Natural killer cell (primary cell): Measurements from ENCODE around the gene PPP1R13B. TPM values are rescaled to one million over a fixed set of nuclear protein-coding genes. Genes with fewer than 3 reads are reported as not detected.
A peak's percentile ranks its signal among the peaks of the same experiment; 100 is the strongest.

Experiments used
- ATAC-seq, 3 donors: fragments of 150-1000 bp in 2 of 3; fragments of 200-7000 bp in 1 of 3; cut with Tn5 transposase; 1 replicate in 1 of 3; 2 replicates in 2 of 3; pipeline ENCODE4 v1.10.0; 2021; ENCODE audit warnings: mild to moderate bottlenecking in 2 of 3, moderate library complexity in 2 of 3
- DNase-seq, 2 donors: peaks; one replicate each; pipeline versions ENCODE4 v3.0.0 to v3.0.0-alpha.2; 2013 to 2021; ENCODE audit warnings: mixed read lengths in 1 of 2
- H3K27ac ChIP-seq: one replicate; pipeline ENCODE4 v1.5.1; 2013; ENCODE audit warnings: mild to moderate bottlenecking, low read length
- H3K27me3 ChIP-seq: one replicate; pipeline ENCODE4 v1.6.1; 2013; ENCODE audit warnings: low read length; ENCODE audit not compliant: control insufficient read depth, insufficient read depth
- H3K36me3 ChIP-seq: one replicate; pipeline ENCODE4 v1.6.1; 2013; ENCODE audit warnings: low read length; ENCODE audit not compliant: control insufficient read depth, insufficient read depth
- H3K4me1 ChIP-seq: one replicate; pipeline ENCODE4 v1.6.1; 2013; ENCODE audit warnings: low read length; ENCODE audit not compliant: control insufficient read depth, insufficient read depth
- H3K4me3 ChIP-seq: one replicate; pipeline ENCODE4 v1.5.1; 2013; ENCODE audit warnings: low read length
- H3K9me3 ChIP-seq: one replicate; pipeline ENCODE4 v1.6.1; 2013; ENCODE audit warnings: low read length; ENCODE audit not compliant: control insufficient read depth, insufficient read depth
- H3K27ac Mint-ChIP-seq, 2 donors: one replicate each; pipeline ENCODE4 v1.8.0; 2022; ENCODE audit warnings: mild to moderate bottlenecking in 2 of 2, mixed read lengths in 2 of 2, moderate library complexity in 1 of 2
- H3K27me3 Mint-ChIP-seq, 2 donors: one replicate each; pipeline ENCODE4 v1.8.0; 2022; ENCODE audit warnings: low read depth in 2 of 2, mixed read lengths in 2 of 2
- H3K36me3 Mint-ChIP-seq: one replicate; pipeline ENCODE4 v1.8.0; 2022; ENCODE audit warnings: mixed read lengths
- H3K4me1 Mint-ChIP-seq, 2 donors: one replicate each; pipeline ENCODE4 v1.8.0; 2022; ENCODE audit warnings: mixed read lengths in 2 of 2
- H3K4me3 Mint-ChIP-seq: one replicate; pipeline ENCODE4 v1.8.0; 2022; ENCODE audit warnings: mild to moderate bottlenecking, moderate library complexity, mixed read lengths
- H3K9me3 Mint-ChIP-seq, 2 donors: one replicate each; pipeline ENCODE4 v1.8.0; 2022; ENCODE audit warnings: mixed read lengths in 2 of 2
- WGBS: methylation state at CpG from one replicate; pipeline ENCODE4 v1.1.7; 2013; ENCODE audit warnings: missing lambda C conversion rate; ENCODE audit not compliant: insufficient coverage; 5-methylcytosine and 5-hydroxymethylcytosine counted together
- intact Hi-C: fragments of 100-400 bp; cut with micrococcal nuclease; formaldehyde crosslinking; loops from one replicate; pipeline ENCODE4 v1.14.2; 2022
- total RNA-seq, 4 donors: library from RNA; stranded (reverse); fragments of 120-200 nt in 1 of 4; gene quantifications; one replicate each; pipeline versions ENCODE4 v1.2.3 to v1.2.4, GENCODE V29; 2013 to 2022
- TF ChIP-seq, protein P1 (sequence below): fragments of 200-600 bp; IDR thresholded peaks from one replicate; pipeline ENCODE4 v1.8.0; 2022; ENCODE audit warnings: antibody characterized with exemption

Gene PPP1R13B
- total RNA-seq, 3 donors from 2014 or later (not counting 1 experiment from before 2014, with no cell fraction given): 26.5 to 35.5 (median 31.7) TPM

GRCh38 chr14:103854822-103855733 is 7.7 kb upstream of the PPP1R13B start:
- no peaks in the 10 kb centered on the region for H3K27me3 Mint-ChIP-seq
- no peaks in the 10 kb centered on the region for H3K36me3 Mint-ChIP-seq
- intact Hi-C loops: no loop called here
- H3K4me1 ChIP-seq: no peaks in the 10 kb centered on the region
- H3K9me3 ChIP-seq: no peaks in the 10 kb centered on the region
- no peaks in the 10 kb centered on the region for H3K27me3 ChIP-seq
- H3K36me3 ChIP-seq: no peaks in the 10 kb centered on the region
- no peak overlapping the region for H3K4me3 Mint-ChIP-seq
- TF ChIP-seq, protein P1, sequence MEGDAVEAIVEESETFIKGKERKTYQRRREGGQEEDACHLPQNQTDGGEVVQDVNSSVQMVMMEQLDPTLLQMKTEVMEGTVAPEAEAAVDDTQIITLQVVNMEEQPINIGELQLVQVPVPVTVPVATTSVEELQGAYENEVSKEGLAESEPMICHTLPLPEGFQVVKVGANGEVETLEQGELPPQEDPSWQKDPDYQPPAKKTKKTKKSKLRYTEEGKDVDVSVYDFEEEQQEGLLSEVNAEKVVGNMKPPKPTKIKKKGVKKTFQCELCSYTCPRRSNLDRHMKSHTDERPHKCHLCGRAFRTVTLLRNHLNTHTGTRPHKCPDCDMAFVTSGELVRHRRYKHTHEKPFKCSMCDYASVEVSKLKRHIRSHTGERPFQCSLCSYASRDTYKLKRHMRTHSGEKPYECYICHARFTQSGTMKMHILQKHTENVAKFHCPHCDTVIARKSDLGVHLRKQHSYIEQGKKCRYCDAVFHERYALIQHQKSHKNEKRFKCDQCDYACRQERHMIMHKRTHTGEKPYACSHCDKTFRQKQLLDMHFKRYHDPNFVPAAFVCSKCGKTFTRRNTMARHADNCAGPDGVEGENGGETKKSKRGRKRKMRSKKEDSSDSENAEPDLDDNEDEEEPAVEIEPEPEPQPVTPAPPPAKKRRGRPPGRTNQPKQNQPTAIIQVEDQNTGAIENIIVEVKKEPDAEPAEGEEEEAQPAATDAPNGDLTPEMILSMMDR: no peak
- no peak overlapping the region for H3K27ac Mint-ChIP-seq
- ATAC-seq (no peak), DNase-seq (no peak)
- no peaks in the 10 kb centered on the region for H3K9me3 Mint-ChIP-seq
- H3K4me1 Mint-ChIP-seq: no peaks in the 10 kb centered on the region
- WGBS: 54% methylated on average over 16 of the region's 18 CpGs
- no peak overlapping the region for H3K4me3 ChIP-seq
- no peak overlapping the region for H3K27ac ChIP-seq

DNA sequence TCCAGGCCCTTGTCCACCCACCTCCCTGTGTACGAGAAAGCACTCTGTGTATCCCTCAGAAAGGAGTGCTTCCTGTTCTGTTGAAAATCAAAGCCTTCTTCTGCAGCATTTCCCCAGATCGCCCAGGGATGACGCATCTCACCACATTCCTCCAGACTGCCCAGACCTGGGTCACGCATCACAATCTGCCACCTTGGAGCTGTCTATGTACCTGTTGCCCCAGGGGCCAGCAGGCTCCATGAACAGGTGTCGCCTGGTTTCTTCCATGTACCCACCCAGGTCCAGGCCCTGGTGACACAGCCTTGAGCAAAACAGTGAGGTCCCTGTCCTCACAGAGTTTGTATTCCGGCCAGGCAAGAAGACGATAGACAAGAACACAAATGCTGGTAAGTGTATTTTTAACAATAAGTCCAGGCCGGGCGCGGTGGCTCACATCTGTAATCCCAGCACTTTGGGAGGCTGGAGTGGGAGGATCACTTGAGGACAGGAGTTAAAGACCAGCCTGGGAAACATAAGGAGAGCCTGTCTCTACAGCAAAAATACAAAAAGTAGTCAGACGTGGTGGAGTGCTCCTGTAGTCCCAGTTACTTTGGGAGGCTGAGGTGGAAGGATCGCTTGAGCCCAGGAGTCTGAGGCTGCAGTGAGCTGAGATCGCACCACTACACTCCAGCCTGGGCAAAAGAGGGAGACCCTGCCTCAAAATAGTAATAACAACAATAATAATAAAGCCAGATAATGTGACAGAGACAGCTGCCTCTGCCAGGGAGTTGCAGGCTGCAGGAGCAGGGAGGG is 6.8 kb upstream of the PPP1R13B start:
- Mint-ChIP-seq H3K4me1 (no peaks in the 10 kb centered on the region), H3K27me3 (no peaks in the 10 kb centered on the region), H3K36me3 (no peaks in the 10 kb centered on the region), H3K9me3 (no peaks in the 10 kb centered on the region), H3K27ac (no peak overlapping the region), H3K4me3 (no peak overlapping the region)
- H3K27me3 ChIP-seq: no peaks in the 10 kb centered on the region
- no peak overlapping the region for H3K27ac ChIP-seq
- ATAC-seq (no peak), DNase-seq (no peak)
- TF ChIP-seq, protein P1: no peak
- no peaks in the 10 kb centered on the region for H3K9me3 ChIP-seq
- no peak overlapping the region for H3K4me3 ChIP-seq
- no peaks in the 10 kb centered on the region for H3K36me3 ChIP-seq
- no peaks in the 10 kb centered on the region for H3K4me1 ChIP-seq
- intact Hi-C loops: no loop called here
- 87% methylated on average over 12 of the region's 13 CpGs for WGBS

- Mint-ChIP-seq H3K27ac (peak overlapping the region; percentile 61 to 72), H3K9me3 (no peaks in the 10 kb centered on the region), H3K4me1 (peaks cover 10 to 12% of the 10 kb centered on the region in 2 donors), H3K36me3 (no peaks in the 10 kb centered on the region), H3K27me3 (no peaks in the 10 kb centered on the region), H3K4me3 (peak overlapping the region; percentile 86)
- no peak overlapping the region for H3K27ac ChIP-seq
- DNase-seq: peak in 1 of 2 donors; percentile 15
- 94% methylated on average over 13 of the region's 13 CpGs for WGBS
- TF ChIP-seq, protein P1: no peak
- no peak overlapping the region for H3K4me3 ChIP-seq
- intact Hi-C loops: no loop called here
- no peaks in the 10 kb centered on the region for H3K36me3 ChIP-seq
- H3K9me3 ChIP-seq: no peaks in the 10 kb centered on the region
- no peaks in the 10 kb centered on the region for H3K27me3 ChIP-seq
- ATAC-seq: no peak
- peaks cover 11% of the 10 kb centered on the region for H3K4me1 ChIP-seq
These were observed 1.9 kb upstream of the PPP1R13B start for GRCh38 chr14:103849151-103849886.
